Mesothelial cell of epicardium (in vitro differentiated cells): ENCODE results near the gene TOMM34. TPM values are rescaled to one million over a fixed set of nuclear protein-coding genes. Genes with fewer than 3 reads are reported as not detected.
A peak's percentile ranks its signal among the peaks of the same experiment; 100 is the strongest.

ENCODE experiments used
- DNase-seq, 2 experiments: peaks; one replicate each; pipeline ENCODE4 v3.0.0; 2021; ENCODE audit warnings: low spot score in 2 of 2; ENCODE audit not compliant: unreplicated experiment in 2 of 2
- H3K27ac Mint-ChIP-seq: 2 replicates; pipeline ENCODE4 v1.8.0; 2021; ENCODE audit warnings: mixed read lengths
- H3K27me3 Mint-ChIP-seq: 2 replicates; pipeline ENCODE4 v1.8.0; 2021; ENCODE audit warnings: low read depth, mixed read lengths
- H3K36me3 Mint-ChIP-seq: 2 replicates; pipeline ENCODE4 v1.8.0; 2021; ENCODE audit warnings: mixed read lengths
- H3K4me1 Mint-ChIP-seq: 2 replicates; pipeline ENCODE4 v1.8.0; 2021; ENCODE audit warnings: mixed read lengths
- H3K4me3 Mint-ChIP-seq: 2 replicates; pipeline ENCODE4 v1.8.0; 2021; ENCODE audit warnings: mild to moderate bottlenecking, moderate library complexity, mixed read lengths
- H3K9me3 Mint-ChIP-seq: 2 replicates; pipeline ENCODE4 v1.8.0; 2021; ENCODE audit warnings: mixed read lengths
- total RNA-seq: library from RNA; stranded (reverse); gene quantifications from 3 replicates; pipeline ENCODE4 v1.2.1, GENCODE V29; 2021
- TF ChIP-seq, protein P1 (sequence below): fragments of 200-600 bp; sonication (generic); IDR thresholded peaks from one replicate; pipeline ENCODE4 v1.5.0; 2021; ENCODE audit warnings: antibody characterized with exemption; ENCODE audit not compliant: unreplicated experiment

Gene TOMM34
- total RNA-seq, 1 donor from 2014 or later: 43.7 TPM

DNA sequence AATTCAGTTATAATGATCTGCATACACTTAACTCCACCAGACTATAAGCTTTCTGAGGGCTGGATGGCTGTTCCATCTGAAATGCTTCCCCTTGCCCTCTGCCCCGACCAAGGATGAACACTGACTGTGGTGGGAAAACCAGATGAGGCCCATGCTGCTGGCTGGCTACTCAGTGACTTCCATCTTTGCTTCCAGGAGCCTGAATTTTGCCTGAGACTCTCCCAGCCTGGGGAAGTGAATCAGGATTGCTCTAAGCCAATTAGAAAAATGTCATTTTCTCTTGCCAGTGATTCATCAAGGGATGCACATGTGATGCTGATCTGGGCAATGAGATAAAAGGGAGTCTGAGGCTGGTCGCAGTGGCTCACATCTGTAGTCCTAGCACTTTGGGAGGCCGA is 1.7 kb upstream of the TOMM34 start:
- Mint-ChIP-seq H3K27me3 (no peaks in the 10 kb centered on the region), H3K4me1 (peaks cover 51% of the 10 kb centered on the region), H3K36me3 (no peaks in the 10 kb centered on the region), H3K9me3 (no peaks in the 10 kb centered on the region), H3K27ac (peak overlapping the region; percentile 75), H3K4me3 (no peak overlapping the region)
- TF ChIP-seq, protein P1, sequence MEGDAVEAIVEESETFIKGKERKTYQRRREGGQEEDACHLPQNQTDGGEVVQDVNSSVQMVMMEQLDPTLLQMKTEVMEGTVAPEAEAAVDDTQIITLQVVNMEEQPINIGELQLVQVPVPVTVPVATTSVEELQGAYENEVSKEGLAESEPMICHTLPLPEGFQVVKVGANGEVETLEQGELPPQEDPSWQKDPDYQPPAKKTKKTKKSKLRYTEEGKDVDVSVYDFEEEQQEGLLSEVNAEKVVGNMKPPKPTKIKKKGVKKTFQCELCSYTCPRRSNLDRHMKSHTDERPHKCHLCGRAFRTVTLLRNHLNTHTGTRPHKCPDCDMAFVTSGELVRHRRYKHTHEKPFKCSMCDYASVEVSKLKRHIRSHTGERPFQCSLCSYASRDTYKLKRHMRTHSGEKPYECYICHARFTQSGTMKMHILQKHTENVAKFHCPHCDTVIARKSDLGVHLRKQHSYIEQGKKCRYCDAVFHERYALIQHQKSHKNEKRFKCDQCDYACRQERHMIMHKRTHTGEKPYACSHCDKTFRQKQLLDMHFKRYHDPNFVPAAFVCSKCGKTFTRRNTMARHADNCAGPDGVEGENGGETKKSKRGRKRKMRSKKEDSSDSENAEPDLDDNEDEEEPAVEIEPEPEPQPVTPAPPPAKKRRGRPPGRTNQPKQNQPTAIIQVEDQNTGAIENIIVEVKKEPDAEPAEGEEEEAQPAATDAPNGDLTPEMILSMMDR: no peak
- no peak for DNase-seq

- Mint-ChIP-seq H3K4me1 (peaks cover 50% of the 10 kb centered on the region), H3K27me3 (no peaks in the 10 kb centered on the region), H3K27ac (peak overlapping the region; percentile 75), H3K36me3 (peaks cover under 1% of the 10 kb centered on the region), H3K9me3 (no peaks in the 10 kb centered on the region), H3K4me3 (no peak overlapping the region)
- DNase-seq: no peak
- TF ChIP-seq, protein P1: no peak
Measured at GRCh38 chr20:44961011-44961869, 1.0 kb upstream of the TOMM34 start.

GRCh38 chr20:44959638-44960102 is 527 bp downstream of the TOMM34 start:
- H3K4me3 Mint-ChIP-seq: peak overlapping the region; percentile 87
- no peaks in the 10 kb centered on the region for H3K9me3 Mint-ChIP-seq
- peaks cover 15% of the 10 kb centered on the region for H3K36me3 Mint-ChIP-seq
- H3K27ac Mint-ChIP-seq: peak overlapping the region; percentile 95
- TF ChIP-seq, protein P1: no peak
- H3K27me3 Mint-ChIP-seq: no peaks in the 10 kb centered on the region
- peaks cover 62% of the 10 kb centered on the region for H3K4me1 Mint-ChIP-seq
- DNase-seq: peak in 1 of 2 experiments; percentile 49

DNA sequence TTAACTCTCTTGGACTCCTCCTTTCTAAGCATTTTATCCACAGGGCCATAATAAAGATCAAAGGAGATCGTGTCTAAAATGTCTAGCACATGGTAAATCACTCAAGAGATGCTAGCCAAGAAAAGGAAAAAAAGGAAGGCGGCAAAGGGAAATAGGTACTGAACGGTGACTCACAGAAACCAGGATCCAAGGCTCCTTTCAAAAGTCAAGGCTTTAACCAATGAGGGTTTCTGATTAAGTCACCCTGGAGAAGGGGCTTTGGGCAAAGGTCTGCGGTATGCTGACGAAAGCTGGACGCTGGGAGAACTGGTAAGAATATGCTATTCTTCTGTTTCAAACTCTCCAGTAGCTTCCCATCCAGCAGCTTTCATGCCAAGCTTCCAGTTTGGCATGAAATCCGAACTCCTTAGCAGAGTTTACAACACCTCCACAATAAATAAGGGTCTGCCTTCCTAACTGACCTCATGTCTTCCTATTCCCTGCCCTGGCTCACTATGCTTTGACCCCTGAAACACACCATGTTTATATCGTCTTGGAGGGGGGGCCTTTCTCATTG is 1.0 kb downstream of the TOMM34 start:
- Mint-ChIP-seq H3K4me1 (peaks cover 65% of the 10 kb centered on the region), H3K27me3 (no peaks in the 10 kb centered on the region), H3K27ac (peak overlapping the region; percentile 95), H3K4me3 (peak overlapping the region; percentile 87), H3K36me3 (peaks cover 17% of the 10 kb centered on the region), H3K9me3 (no peaks in the 10 kb centered on the region)
- no peak for DNase-seq
- TF ChIP-seq, protein P1: no peak

DNA sequence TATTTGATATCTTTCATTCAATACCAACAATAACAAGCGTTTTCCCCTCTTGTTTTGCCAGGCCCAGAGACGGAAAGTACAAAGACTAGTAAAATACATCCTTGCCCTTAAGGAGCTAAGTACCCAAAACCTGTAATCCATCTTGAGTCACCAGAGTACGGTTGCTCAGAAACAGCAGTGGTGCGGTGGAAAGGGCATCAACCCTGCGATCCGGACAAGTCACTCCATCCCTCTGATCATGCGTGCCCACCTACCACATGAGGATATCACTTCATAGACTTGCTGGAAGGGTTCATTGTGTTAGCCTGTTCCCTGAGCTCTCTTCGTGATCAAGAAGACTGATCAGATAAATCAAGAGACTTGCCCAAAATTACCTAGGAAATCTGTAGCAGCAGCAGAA is 1.9 kb downstream of the TOMM34 start:
- Mint-ChIP-seq H3K4me1 (peaks cover 69% of the 10 kb centered on the region), H3K9me3 (no peaks in the 10 kb centered on the region), H3K27me3 (no peaks in the 10 kb centered on the region), H3K27ac (peak overlapping the region; percentile 95), H3K4me3 (peak overlapping the region; percentile 87), H3K36me3 (peaks cover 25% of the 10 kb centered on the region)
- DNase-seq: no peak
- TF ChIP-seq, protein P1: no peak
